Astrocyte of the spinal cord (primary cell): ENCODE results near the gene DGKH.

Source experiments
- DNase-seq: peaks from one replicate; pipeline ENCODE4 v3.0.0; 2011; ENCODE audit warnings: low read depth, low spot score
- H3K4me3 ChIP-seq: 2 replicates; pipeline ENCODE4 v1.5.1; 2011; ENCODE audit warnings: low read depth, mild to moderate bottlenecking, low read length, moderate library complexity
- in situ Hi-C: cut with HindIII; loops from 2 replicates; pipeline ENCODE4 v1.10.0; 2017; ENCODE audit warnings: low sequenced_read_pairs
- TF ChIP-seq, protein P1 (sequence below): IDR thresholded peaks from 2 replicates; pipeline ENCODE4 v1.5.1; 2012; ENCODE audit warnings: low read depth, mild to moderate bottlenecking, low read length, inconsistent platforms

Gene DGKH

DNA sequence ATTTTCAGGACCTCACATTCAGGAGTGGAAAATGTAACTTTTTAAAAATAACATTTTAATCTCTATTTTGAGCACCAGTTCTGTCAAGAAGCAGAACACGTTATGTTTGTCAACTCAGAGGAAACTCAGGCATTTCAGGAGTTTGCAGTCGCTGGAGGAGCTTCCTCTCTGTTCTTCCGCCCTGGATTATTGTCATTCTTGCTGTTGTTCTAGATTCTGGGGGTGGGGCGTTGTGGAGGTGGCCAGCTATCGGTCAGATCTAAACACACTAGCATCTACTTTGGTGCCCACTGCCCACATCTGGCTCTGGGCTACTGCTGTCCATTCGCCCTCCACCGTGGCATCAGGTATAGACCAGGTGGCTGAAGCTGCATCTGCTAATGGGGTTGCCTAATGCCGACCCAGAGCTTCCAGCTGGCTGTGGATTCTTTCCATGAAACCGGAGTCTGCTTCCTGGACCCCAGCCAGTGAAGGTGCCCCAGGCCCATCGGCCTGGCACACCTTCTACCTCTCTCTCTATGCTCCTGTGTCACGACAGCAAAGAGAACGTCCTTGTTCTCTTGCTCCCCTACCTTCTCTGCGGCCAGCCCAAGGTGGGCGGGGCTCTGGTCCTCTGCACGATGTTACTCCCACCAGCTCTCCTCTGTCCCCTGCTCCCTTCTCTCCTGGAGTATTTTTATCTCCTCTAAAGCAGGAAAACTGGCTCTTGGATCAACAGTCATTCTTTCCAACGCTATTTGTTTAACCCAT is 36.7 kb upstream of the DGKH start:
- no peak overlapping the region for H3K4me3 ChIP-seq
- DNase-seq: no peak
- TF ChIP-seq, protein P1, sequence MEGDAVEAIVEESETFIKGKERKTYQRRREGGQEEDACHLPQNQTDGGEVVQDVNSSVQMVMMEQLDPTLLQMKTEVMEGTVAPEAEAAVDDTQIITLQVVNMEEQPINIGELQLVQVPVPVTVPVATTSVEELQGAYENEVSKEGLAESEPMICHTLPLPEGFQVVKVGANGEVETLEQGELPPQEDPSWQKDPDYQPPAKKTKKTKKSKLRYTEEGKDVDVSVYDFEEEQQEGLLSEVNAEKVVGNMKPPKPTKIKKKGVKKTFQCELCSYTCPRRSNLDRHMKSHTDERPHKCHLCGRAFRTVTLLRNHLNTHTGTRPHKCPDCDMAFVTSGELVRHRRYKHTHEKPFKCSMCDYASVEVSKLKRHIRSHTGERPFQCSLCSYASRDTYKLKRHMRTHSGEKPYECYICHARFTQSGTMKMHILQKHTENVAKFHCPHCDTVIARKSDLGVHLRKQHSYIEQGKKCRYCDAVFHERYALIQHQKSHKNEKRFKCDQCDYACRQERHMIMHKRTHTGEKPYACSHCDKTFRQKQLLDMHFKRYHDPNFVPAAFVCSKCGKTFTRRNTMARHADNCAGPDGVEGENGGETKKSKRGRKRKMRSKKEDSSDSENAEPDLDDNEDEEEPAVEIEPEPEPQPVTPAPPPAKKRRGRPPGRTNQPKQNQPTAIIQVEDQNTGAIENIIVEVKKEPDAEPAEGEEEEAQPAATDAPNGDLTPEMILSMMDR: no peak
- in situ Hi-C loops: no loop called here

DNA sequence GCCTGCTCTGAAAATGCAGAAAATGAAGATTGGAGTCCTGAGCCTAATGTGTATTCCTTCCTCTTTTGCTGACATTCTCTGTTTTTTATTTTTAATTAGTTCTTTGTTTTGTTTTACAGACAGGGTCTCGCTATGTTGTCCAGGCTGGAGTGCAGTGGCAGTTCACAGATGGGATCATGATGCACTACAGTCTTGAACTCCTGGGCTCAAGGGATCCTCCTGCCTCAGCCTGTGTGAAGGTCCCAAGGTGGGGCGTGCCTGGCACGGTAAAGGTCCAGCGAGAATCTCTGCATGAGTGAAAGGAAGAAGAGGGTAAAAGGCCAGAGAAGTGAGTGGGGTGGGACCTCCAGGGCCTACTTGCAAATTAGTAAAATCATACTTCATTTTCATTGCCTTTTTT is 34.3 kb upstream of the DGKH start:
- in situ Hi-C loops: no loop called here
- TF ChIP-seq, protein P1: no peak
- H3K4me3 ChIP-seq: no peak overlapping the region
- DNase-seq: no peak

DNA sequence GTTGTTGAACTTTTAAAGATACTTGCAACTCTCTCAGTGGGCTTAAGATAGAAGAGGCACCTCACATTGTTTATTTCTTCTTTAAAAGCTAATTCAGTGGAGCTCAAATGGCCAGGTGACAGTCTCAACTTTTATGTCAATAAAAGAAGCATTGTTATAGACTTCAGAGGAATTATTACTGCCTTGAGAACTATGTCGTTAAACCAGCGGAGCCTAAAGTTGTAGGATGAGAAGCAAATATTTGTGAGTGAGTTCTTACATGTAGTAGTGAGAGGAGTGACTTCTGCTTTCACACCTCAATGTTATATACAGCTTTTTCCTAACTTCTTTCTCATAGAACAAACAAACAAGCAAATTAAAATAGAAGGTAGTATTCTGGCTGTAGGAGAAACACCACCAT is 31.2 kb upstream of the DGKH start:
- TF ChIP-seq, protein P1: no peak
- DNase-seq: no peak
- in situ Hi-C loops: no loop called here
- H3K4me3 ChIP-seq: no peak overlapping the region

DNA sequence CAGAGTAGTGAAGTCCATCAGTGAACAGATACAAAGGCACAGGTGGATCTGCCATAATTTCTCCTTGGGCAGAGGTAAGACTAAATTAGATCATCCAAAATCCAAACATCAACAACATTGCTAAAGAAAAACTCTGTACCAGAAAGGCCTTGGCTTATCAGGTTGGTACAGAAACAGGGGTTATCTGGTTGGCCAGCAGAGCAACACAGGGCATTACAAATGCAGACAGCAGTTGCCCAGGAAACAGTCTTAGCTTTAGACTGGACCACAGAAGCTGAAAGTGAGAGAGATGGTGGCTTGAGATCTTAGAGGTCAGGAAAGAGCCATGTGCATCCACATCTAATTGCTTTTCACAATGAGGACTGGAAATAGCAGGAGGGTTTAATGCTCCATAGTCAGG is 26.6 kb upstream of the DGKH start:
- in situ Hi-C loops: no loop called here
- TF ChIP-seq, protein P1: no peak
- no peak overlapping the region for H3K4me3 ChIP-seq
- no peak for DNase-seq

DNA sequence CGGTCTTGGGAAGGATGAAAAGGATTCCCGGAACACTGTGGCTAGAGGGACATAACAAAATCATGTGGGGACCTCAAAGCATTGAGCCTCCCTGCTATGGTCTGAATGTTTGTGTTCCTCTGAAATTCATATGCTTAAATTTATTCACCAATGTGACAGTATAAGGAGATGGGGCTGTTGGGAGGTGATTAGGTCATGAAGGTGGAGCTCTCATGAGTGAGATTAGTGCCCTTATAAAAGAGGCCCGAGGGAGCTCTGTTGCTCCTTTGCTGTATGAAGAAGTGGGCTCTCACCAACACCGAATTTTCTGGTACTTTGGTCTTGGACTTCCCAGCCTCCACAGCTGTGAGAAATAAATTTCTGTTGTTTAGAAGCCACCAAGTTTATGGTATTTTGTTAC is 26.1 kb upstream of the DGKH start:
- in situ Hi-C loops: no loop called here
- DNase-seq: no peak
- TF ChIP-seq, protein P1: no peak

DNA sequence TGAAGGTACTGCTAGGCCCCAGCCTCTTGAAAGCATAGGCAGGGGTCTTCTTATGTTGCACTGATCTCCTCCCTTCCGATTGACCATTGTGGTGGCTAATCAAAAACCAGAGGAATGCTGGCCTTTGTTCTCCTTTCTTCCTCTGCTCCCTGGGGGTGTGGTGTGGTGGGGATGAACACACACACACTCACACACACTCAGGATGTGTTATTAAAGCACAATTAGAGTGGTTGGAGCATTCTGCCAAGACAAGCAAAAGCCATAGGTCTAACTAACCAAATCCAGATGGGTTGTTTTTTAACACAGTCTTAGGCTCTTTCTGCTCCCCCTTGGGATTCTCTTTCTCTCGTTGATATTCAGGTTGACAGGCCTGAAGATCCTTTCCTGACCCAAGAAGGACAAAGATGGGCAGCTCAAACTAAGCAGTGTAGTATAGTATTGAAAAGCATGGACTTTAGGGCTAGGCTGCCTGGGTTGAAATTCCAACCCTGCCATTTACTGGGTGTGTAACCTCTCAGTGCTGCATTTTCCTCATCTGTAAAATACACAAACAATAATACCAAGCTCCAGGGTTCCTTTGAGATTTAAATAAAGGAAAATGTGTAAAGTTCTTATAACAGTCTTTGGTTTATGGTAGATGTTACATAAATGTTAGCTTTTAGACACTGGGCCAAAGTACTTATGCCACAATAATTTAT is 25.5 kb upstream of the DGKH start:
- peak; percentile 74 for DNase-seq
- in situ Hi-C loops: no loop called here
- TF ChIP-seq, protein P1: no peak
- H3K4me3 ChIP-seq: no peak overlapping the region

More for the DNA sequence above, 26.1 kb upstream of the DGKH start:
- no peak overlapping the region for H3K4me3 ChIP-seq
